Testis (tissue), 3 donors: Measurements from ENCODE around the gene CLN5. TPM values are rescaled to one million over a fixed set of nuclear protein-coding genes. Genes with fewer than 3 reads are reported as not detected.

Experiments used
- DNase-seq: peaks from one replicate; pipeline ENCODE4 v3.0.0-alpha.2; 2019
- H3K27ac ChIP-seq, 2 donors: fragments of 200-600 bp; sonication (generic); one replicate each; pipeline ENCODE4 v1.5.1; 2019
- H3K27me3 ChIP-seq: fragments of 200-600 bp; sonication (generic); one replicate; pipeline ENCODE4 v1.5.1; 2019
- H3K36me3 ChIP-seq: fragments of 200-600 bp; sonication (generic); one replicate; pipeline ENCODE4 v1.5.1; 2017; ENCODE audit warnings: low read depth; ENCODE audit errors: missing control alignments
- H3K4me1 ChIP-seq: fragments of 200-600 bp; sonication (generic); one replicate; pipeline ENCODE4 v1.5.1; 2019
- H3K4me3 ChIP-seq, 2 donors: fragments of 200-600 bp; sonication (generic); one replicate each; pipeline ENCODE4 v1.5.1; 2017 to 2019
- H3K9me3 ChIP-seq: fragments of 200-600 bp; sonication (generic); one replicate; pipeline ENCODE4 v1.5.1; 2017
- CTCF ChIP-seq, 3 experiments: fragments of 450-650 bp in 2 of 3; fragments of 200-600 bp in 1 of 3; sonication (generic) in 1 of 3; IDR thresholded peaks; one replicate each; pipeline ENCODE4 v1.5.1; 2016 to 2019; ENCODE audit warnings: antibody characterized with exemption in 3 of 3, mild to moderate bottlenecking in 2 of 3, moderate library complexity in 1 of 3
- POLR2A ChIP-seq: fragments of 450-650 bp; IDR thresholded peaks from one replicate; pipeline ENCODE4 v1.6.1; 2017; ENCODE audit warnings: antibody characterized with exemption, mild to moderate bottlenecking, moderate library complexity
- WGBS, 2 donors: methylation state at CpG; one replicate each; pipeline ENCODE4 v1.1.5; 2018; 5-methylcytosine and 5-hydroxymethylcytosine counted together
- intact Hi-C: fragments of 100-400 bp; cut with DNase I; formaldehyde crosslinking; loops from one replicate; pipeline ENCODE4 v1.15.1; 2023; ENCODE audit warnings: low total_unique reads
- polyA plus RNA-seq: library from polyadenylated mRNA; stranded (reverse); fragments of 350-450 nt; fragmentation: Illumina TruSeq; extraction: RNeasy Lipid Tissue Mini Kit (QIAGEN cat#74804); gene quantifications from one replicate; pipeline ENCODE4 v1.2.3, GENCODE V29; 2014; ENCODE audit warnings: low read depth, low replicate concordance; ENCODE audit not compliant: insufficient read depth
- total RNA-seq, 2 donors: library from RNA; depleted of rRNA; stranded (reverse); fragments of >200 nt; gene quantifications; one replicate each; pipeline ENCODE4 v1.2.3, GENCODE V29; 2016

CLN5 gene
- total and polyA plus RNA-seq, 3 donors from 2014 or later = 28.1 to 39.2 (median 30.5) TPM

GRCh38 chr13:76973920-76974617, 17.8 kb upstream of the CLN5 start:
- Histone ChIP-seq H3K9me3 (no peaks in the 10 kb centered on the region), H3K27me3 (no peaks in the 10 kb centered on the region), H3K36me3 (no peaks in the 10 kb centered on the region), H3K4me3 (no peak overlapping the region), H3K27ac (no peak overlapping the region), H3K4me1 (no peaks in the 10 kb centered on the region)
- WGBS, 2 donors = 88 to 95% methylated on average over 6 of the region's 6 CpGs
- TF ChIP-seq POLR2A (no peak), CTCF (IDR thresholded peaks at IDR 0.05) (no peak)
- no peak for DNase-seq
- intact Hi-C loops = no loop called here

GRCh38 chr13:76974618-76974975, 17.3 kb upstream of the CLN5 start:
- no peaks in the 10 kb centered on the region for H3K9me3 ChIP-seq
- no peak for TF ChIP-seq POLR2A
- TF ChIP-seq CTCF (IDR thresholded peaks at IDR 0.05) = no peak
- no peak overlapping the region for H3K4me3 ChIP-seq

GRCh38 chr13:76975863-76976262, 16.0 kb upstream of the CLN5 start:
- intact Hi-C loops = no loop called here
- no peaks in the 10 kb centered on the region for H3K27me3 ChIP-seq
- no peak for DNase-seq
- TF ChIP-seq POLR2A (no peak), CTCF (IDR thresholded peaks at IDR 0.05) (no peak)
- no peak overlapping the region for H3K27ac ChIP-seq
- H3K36me3 ChIP-seq = no peaks in the 10 kb centered on the region
- WGBS, 2 donors = 63 to 79% methylated on average over 5 to 6 of the region's 6 CpGs
- H3K4me3 ChIP-seq = no peak overlapping the region
- no peaks in the 10 kb centered on the region for H3K9me3 ChIP-seq
- H3K4me1 ChIP-seq = no peaks in the 10 kb centered on the region

More at GRCh38 chr13:76974618-76974975, 17.3 kb upstream of the CLN5 start:
- Histone ChIP-seq H3K27me3 (no peaks in the 10 kb centered on the region), H3K36me3 (no peaks in the 10 kb centered on the region), H3K27ac (no peak overlapping the region), H3K4me1 (no peaks in the 10 kb centered on the region)
- intact Hi-C loops = no loop called here
- DNase-seq = no peak
- WGBS, 2 donors = 93 to 95% methylated on average over 3 of the region's 3 CpGs

GRCh38 chr13:76976490-76976889, 15.4 kb upstream of the CLN5 start:
- Histone ChIP-seq H3K27me3 (no peaks in the 10 kb centered on the region), H3K4me1 (no peaks in the 10 kb centered on the region), H3K4me3 (no peak overlapping the region), H3K36me3 (no peaks in the 10 kb centered on the region), H3K9me3 (no peaks in the 10 kb centered on the region), H3K27ac (no peak overlapping the region)
- intact Hi-C loops = no loop called here
- no peak for TF ChIP-seq POLR2A
- no peak for TF ChIP-seq CTCF (IDR thresholded peaks at IDR 0.05)
- no peak for DNase-seq
- WGBS, 2 donors = 66 to 73% methylated on average over 8 of the region's 8 CpGs

- Histone ChIP-seq H3K4me3 (no peak overlapping the region), H3K4me1 (no peaks in the 10 kb centered on the region), H3K9me3 (no peaks in the 10 kb centered on the region), H3K27ac (no peak overlapping the region), H3K27me3 (no peaks in the 10 kb centered on the region), H3K36me3 (no peaks in the 10 kb centered on the region)
- no peak for DNase-seq
- no peak for TF ChIP-seq CTCF (IDR thresholded peaks at IDR 0.05)
- no peak for TF ChIP-seq POLR2A
- WGBS, 2 donors = 87 to 91% methylated on average over 5 of the region's 5 CpGs
- intact Hi-C loops = no loop called here
Observed at GRCh38 chr13:76976929-76977328, 15.0 kb upstream of the CLN5 start.
